Limb (tissue), 2 donors: ENCODE data around the gene PFKM.

ENCODE experiments used
- DNase-seq, 2 donors: peaks; one replicate each; pipeline ENCODE4 v3.0.0-alpha.2; 2016; ENCODE audit errors: extremely low spot score in 2 of 2

Gene PFKM

DNA sequence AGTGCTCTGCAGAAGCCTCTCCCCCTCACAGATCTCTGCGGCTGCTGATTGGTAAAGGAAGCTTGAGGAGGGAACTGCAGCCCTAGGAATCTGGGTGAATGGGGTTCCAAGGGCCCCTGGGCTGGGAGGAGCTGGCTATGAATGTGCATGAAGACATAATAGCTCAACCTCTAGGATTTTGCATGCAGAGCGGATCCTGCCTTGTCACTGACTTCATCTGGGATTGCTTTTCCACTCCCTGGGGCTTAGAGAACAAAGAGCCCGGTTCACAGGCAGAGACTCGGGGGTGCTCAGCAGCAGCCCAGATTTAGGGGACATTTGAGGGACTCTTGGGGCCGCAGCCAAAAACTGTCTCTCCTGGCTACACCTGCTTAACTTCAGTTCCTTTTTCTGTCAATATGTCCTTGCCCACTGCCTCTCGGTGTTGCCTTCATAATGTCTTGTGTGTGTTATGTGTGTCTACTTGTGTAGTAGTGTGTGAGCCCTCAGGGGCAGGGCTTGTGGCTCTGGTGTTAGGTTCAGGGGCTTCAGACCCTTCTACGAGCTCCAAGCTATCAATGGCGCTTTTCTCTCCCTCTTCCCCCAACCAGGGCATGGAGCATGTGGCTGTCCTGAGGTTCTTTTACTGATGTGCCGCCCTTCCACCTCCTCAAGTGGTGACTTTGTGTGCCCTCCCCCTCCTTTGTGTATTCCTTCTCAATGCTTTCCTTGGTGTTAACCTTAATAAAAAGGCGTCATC, 66.2 kb downstream of the PFKM start:
- DNase-seq = peak in 1 of 2 donors; percentile 57

DNA sequence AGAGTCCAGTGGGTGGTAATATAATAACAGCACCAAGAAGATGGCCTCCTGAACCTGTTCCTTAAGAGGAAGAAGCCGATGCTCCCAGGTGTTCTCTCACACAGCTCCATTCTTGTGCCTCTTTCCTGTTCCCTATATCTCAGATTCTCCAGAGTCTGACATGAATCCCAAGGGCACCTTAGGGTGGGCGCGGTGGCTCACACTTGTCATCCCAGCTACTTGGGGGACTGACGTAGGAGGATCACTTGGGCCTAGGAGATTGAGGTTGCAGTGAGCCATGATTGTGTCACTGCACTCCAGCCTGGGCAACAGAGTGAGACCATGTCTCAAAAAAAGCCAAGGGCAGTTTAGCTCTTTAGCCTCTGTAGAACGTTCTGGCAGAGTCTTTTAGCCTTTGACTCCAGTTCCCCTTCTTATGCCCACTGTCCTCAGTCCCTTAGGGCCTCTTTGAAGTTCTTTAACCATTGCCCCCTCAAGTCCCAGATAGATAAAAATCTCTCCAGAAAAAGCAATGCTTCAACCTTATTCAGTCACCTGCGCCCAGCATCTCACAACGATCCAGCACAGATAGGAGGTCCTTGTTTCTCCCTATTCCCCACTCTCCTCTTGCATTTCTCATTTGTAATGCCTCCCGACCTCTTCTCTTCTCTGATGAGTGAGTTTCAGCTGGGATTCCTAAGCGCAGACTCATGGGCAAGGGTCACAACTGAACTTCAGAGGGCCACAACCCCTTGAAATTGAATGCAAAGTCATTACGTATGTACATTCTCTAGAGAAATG, 68.9 kb downstream of the PFKM start:
- no peak for DNase-seq

GRCh38 chr12:48189331-48190125, 70.4 kb downstream of the PFKM start:
- peak; percentile 70 to 80 for DNase-seq

DNA sequence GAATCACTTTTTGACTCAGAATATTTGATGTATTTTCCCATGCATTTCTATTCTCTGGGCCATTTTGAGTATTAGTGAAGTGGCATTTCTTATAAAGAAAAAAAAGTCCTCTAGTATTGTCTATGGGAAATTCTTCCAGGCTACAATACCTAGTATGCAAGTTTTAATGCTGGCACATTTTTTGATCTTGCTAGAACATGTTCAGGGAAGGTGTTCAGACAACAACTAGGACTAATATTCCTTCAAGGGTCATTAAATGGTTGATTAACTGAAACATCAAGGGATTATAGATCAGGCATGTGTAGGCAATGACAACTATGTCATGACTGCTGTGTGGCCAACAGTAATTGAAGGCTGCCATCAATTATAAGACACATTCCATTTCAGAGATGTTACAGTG, 71.9 kb downstream of the PFKM start:
- no peak for DNase-seq

- DNase-seq = no peak
Observed at GRCh38 chr12:48192861-48193260, 73.7 kb downstream of the PFKM start.

DNA sequence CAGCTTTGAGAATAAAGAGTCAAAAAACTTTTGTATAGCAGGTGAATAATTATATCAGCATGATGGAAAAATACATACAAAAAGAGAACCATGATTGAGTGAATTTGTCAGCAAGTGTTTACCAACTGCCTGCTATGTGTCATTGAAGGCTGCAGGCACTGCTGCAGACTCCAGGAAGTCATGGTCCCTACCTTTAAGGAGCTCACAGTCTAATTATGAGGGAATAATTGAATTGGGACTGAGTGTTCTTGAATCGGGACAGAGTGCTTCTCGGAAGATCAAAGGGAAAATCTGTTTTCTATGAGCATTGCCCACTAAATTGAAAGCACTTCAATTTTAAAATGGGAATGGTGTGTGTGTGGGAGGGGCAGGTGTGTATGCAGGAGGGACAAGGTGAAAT, 74.5 kb downstream of the PFKM start:
- DNase-seq = no peak

DNA sequence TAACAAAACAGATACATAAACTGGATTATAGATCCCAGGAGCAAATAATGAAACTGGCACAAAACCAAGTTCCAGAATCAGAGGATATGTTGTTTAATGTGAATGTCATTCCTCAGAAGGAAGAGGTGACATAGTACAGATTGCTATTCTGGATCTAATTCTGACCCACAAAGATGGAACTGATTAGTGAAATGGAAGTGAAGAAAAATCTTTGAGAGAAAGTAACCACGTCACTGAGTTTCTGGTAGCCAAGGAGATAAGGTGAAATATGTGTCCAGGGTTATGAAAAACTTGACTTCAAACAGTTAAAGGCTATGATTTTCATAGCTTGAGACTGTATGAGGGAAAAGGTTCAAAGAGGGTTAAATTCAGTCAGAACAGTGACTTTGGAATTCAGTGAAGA, 75.6 kb downstream of the PFKM start:
- peak in 1 of 2 donors; percentile 23 for DNase-seq
